ENCODE data around the gene SLC4A3.

SLC4A3 gene

GRCh38 chr2:219687272-219687671 lies 59.8 kb downstream of the SLC4A3 start:
- Histone ChIP-seq H3K79me2 (ENCODE audit: insufficient read depth, low read length) (no peaks in the 10 kb centered on the region), H3K4me1 (ENCODE audit: insufficient read depth, low read length, severe bottlenecking) (peaks cover 6% of the 10 kb centered on the region), H3K9ac (ENCODE audit: low read length) (no peak overlapping the region), H2AFZ (ENCODE audit: low read length) (no peak overlapping the region), H3K36me3 (ENCODE audit: insufficient read depth, low read length) (no peaks in the 10 kb centered on the region), H4K20me1 (ENCODE audit: insufficient read depth, low read length) (no peaks in the 10 kb centered on the region), H3K27me3 (ENCODE audit: insufficient read depth, low read length) (no peaks in the 10 kb centered on the region), H3K27ac (ENCODE audit: low read depth, low read length, poor library complexity, severe bottlenecking) (no peak overlapping the region), H3K9me2 (ENCODE audit: low read depth, low read length) (no peaks in the 10 kb centered on the region), H3K9me3 (ENCODE audit: low read length) (no peaks in the 10 kb centered on the region), H3F3A (ENCODE audit: insufficient read depth, low read length) (no peaks in the 10 kb centered on the region), H3K4me3 (ENCODE audit: low read depth, low read length, poor library complexity, severe bottlenecking) (no peak overlapping the region), H3K4me2 (ENCODE audit: low read length) (no peak overlapping the region)
- no peak for TF ChIP-seq EZH2 (IDR thresholded peaks at IDR 0.05; ENCODE audit: borderline replicate concordance, low read length)
- no peak for TF ChIP-seq CTCF (IDR thresholded peaks at IDR 0.05; ENCODE audit: low read length)

DNA sequence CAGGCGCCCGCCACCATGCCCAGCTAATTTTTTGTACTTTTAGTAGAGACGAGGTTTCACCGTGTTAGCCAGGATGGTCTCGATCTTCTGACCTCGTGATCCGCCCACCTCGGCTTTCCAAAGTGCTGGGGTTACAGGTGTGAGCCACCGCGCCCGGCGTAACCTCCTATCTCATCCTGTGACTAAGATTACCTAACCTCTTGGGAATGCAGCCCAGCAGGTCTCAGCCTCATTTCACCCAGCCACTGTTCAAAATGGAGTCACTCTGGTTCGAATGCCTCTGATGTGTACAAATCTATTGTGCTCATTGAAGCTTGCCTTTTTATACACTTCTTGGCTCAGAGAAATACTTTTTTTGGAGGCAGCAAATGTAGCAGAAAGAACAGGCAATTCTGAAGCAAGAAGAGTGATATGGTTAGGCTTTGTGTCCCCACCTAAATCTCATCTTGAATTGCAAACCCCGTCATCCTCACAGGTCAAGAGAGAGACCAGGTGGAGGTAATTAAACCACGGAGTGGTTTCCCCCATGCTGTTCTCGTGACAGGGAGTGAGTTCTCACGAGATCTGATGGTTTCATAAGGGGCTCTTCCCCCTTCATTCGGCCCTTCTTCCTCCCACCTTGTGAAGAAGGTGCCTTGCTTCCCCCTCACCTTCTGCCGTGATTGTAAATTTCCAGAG lies 60.6 kb downstream of the SLC4A3 start:
- Histone ChIP-seq H3K4me1 (ENCODE audit: insufficient read depth, low read length, severe bottlenecking) (peaks cover 6% of the 10 kb centered on the region), H3K27ac (ENCODE audit: low read depth, low read length, poor library complexity, severe bottlenecking) (no peak overlapping the region), H3K9me2 (ENCODE audit: low read depth, low read length) (no peaks in the 10 kb centered on the region), H4K20me1 (ENCODE audit: insufficient read depth, low read length) (no peaks in the 10 kb centered on the region), H3K4me3 (ENCODE audit: low read depth, low read length, poor library complexity, severe bottlenecking) (peak overlapping the region; percentile 21), H3K27me3 (ENCODE audit: insufficient read depth, low read length) (no peaks in the 10 kb centered on the region), H2AFZ (ENCODE audit: low read length) (no peak overlapping the region), H3K9ac (ENCODE audit: low read length) (no peak overlapping the region), H3K4me2 (ENCODE audit: low read length) (peak overlapping the region; percentile 3; the same call in 1 of the 2 replicates), H3K79me2 (ENCODE audit: insufficient read depth, low read length) (no peaks in the 10 kb centered on the region), H3K36me3 (ENCODE audit: insufficient read depth, low read length) (no peaks in the 10 kb centered on the region), H3F3A (ENCODE audit: insufficient read depth, low read length) (no peaks in the 10 kb centered on the region), H3K9me3 (ENCODE audit: low read length) (no peaks in the 10 kb centered on the region)
- TF ChIP-seq CTCF (IDR thresholded peaks at IDR 0.05; ENCODE audit: low read length) (no peak), EZH2 (IDR thresholded peaks at IDR 0.05; ENCODE audit: borderline replicate concordance, low read length) (no peak)

- Histone ChIP-seq H3K4me2 (ENCODE audit: low read length) (peak overlapping the region; percentile 3; the same call in 1 of the 2 replicates), H3K36me3 (ENCODE audit: insufficient read depth, low read length) (no peaks in the 10 kb centered on the region), H3K4me3 (ENCODE audit: low read depth, low read length, poor library complexity, severe bottlenecking) (peak overlapping the region; percentile 21), H3K9me3 (ENCODE audit: low read length) (no peaks in the 10 kb centered on the region), H3K4me1 (ENCODE audit: insufficient read depth, low read length, severe bottlenecking) (peaks cover 6% of the 10 kb centered on the region), H4K20me1 (ENCODE audit: insufficient read depth, low read length) (no peaks in the 10 kb centered on the region), H3K9ac (ENCODE audit: low read length) (no peak overlapping the region), H3K27ac (ENCODE audit: low read depth, low read length, poor library complexity, severe bottlenecking) (no peak overlapping the region), H3K79me2 (ENCODE audit: insufficient read depth, low read length) (no peaks in the 10 kb centered on the region), H3K27me3 (ENCODE audit: insufficient read depth, low read length) (no peaks in the 10 kb centered on the region), H3K9me2 (ENCODE audit: low read depth, low read length) (no peaks in the 10 kb centered on the region), H2AFZ (ENCODE audit: low read length) (no peak overlapping the region), H3F3A (ENCODE audit: insufficient read depth, low read length) (no peaks in the 10 kb centered on the region)
- TF ChIP-seq EZH2 (IDR thresholded peaks at IDR 0.05; ENCODE audit: borderline replicate concordance, low read length), result no peak
Measured at GRCh38 chr2:219688560-219689445, 61.4 kb downstream of the SLC4A3 start.

Measured in OCI-LY1 (cell line).